ENCODE measurements around the gene TMEM14A. TPM values are rescaled to one million over a fixed set of nuclear protein-coding genes. Genes with fewer than 3 reads are reported as not detected.
"Not testable (repeated sequence)": the region's sequence is repeated elsewhere in the genome, so short reads cannot be mapped to it uniquely, and the experiment has no call there.

TMEM14A gene
- total RNA-seq, 2 donors from 2014 or later, result 16.5 to 27.1 TPM

GRCh38 chr6:52704060-52704459 lies 33.1 kb downstream of the TMEM14A start:
- no peak overlapping the region for H3K27ac ChIP-seq
- H3K4me1 ChIP-seq (ENCODE audit: control insufficient read depth in 1 of 2, low read depth in 2 of 2), result no peaks in the 10 kb centered on the region
- H3K36me3 ChIP-seq, result no peaks in the 10 kb centered on the region
- no peak overlapping the region for H3K4me3 ChIP-seq
- no peak for TF ChIP-seq CTCF (IDR thresholded peaks at IDR 0.05)
- no peaks in the 10 kb centered on the region for H3K27me3 ChIP-seq (replicated peaks; ENCODE audit: insufficient read depth)
- no peak for ATAC-seq (ENCODE audit: insufficient number of reproducible peaks, low FRiP score, low read depth)
- H3K9me3 ChIP-seq, result no peaks in the 10 kb centered on the region
- no peak for DNase-seq (ENCODE audit: low spot score)

GRCh38 chr6:52704781-52705502 lies 34.0 kb downstream of the TMEM14A start:
- not testable (repeated sequence) for H3K27ac ChIP-seq; H3K27me3 ChIP-seq (replicated peaks; ENCODE audit: insufficient read depth); H3K36me3 ChIP-seq; H3K9me3 ChIP-seq; DNase-seq (ENCODE audit: low spot score); H3K4me3 ChIP-seq; H3K4me1 ChIP-seq (ENCODE audit: control insufficient read depth in 1 of 2, low read depth in 2 of 2); ATAC-seq (ENCODE audit: insufficient number of reproducible peaks, low FRiP score, low read depth)

GRCh38 chr6:52706001-52706400 lies 35.1 kb downstream of the TMEM14A start:
- Histone ChIP-seq H3K4me1 (ENCODE audit: control insufficient read depth in 1 of 2, low read depth in 2 of 2) (no peaks in the 10 kb centered on the region), H3K27ac (no peak overlapping the region), H3K9me3 (no peaks in the 10 kb centered on the region), H3K4me3 (no peak overlapping the region), H3K36me3 (no peaks in the 10 kb centered on the region), H3K27me3 (replicated peaks; ENCODE audit: insufficient read depth) (no peaks in the 10 kb centered on the region)
- ATAC-seq (ENCODE audit: insufficient number of reproducible peaks, low FRiP score, low read depth) (no peak), DNase-seq (ENCODE audit: low spot score) (no peak)
- no peak for TF ChIP-seq CTCF (IDR thresholded peaks at IDR 0.05)

GRCh38 chr6:52707963-52708680 lies 37.2 kb downstream of the TMEM14A start:
- Histone ChIP-seq H3K36me3 (no peaks in the 10 kb centered on the region), H3K27me3 (replicated peaks; ENCODE audit: insufficient read depth) (no peaks in the 10 kb centered on the region), H3K9me3 (no peaks in the 10 kb centered on the region), H3K4me3 (no peak overlapping the region), H3K4me1 (ENCODE audit: control insufficient read depth in 1 of 2, low read depth in 2 of 2) (no peaks in the 10 kb centered on the region), H3K27ac (no peak overlapping the region)
- no peak for TF ChIP-seq CTCF (IDR thresholded peaks at IDR 0.05)
- DNase-seq (ENCODE audit: low spot score) (no peak), ATAC-seq (ENCODE audit: insufficient number of reproducible peaks, low FRiP score, low read depth) (no peak)

- Histone ChIP-seq H3K36me3 (no peaks in the 10 kb centered on the region), H3K27me3 (replicated peaks; ENCODE audit: insufficient read depth) (no peaks in the 10 kb centered on the region), H3K27ac (no peak overlapping the region), H3K9me3 (no peaks in the 10 kb centered on the region), H3K4me3 (no peak overlapping the region), H3K4me1 (ENCODE audit: control insufficient read depth in 1 of 2, low read depth in 2 of 2) (no peaks in the 10 kb centered on the region)
- ATAC-seq (ENCODE audit: insufficient number of reproducible peaks, low FRiP score, low read depth), result no peak
- DNase-seq (ENCODE audit: low spot score), result no peak
- TF ChIP-seq CTCF (IDR thresholded peaks at IDR 0.05), result no peak
Measured at GRCh38 chr6:52712136-52712535, 41.2 kb downstream of the TMEM14A start.

- H3K4me3 ChIP-seq; DNase-seq (ENCODE audit: low spot score); H3K4me1 ChIP-seq (ENCODE audit: control insufficient read depth in 1 of 2, low read depth in 2 of 2); ATAC-seq (ENCODE audit: insufficient number of reproducible peaks, low FRiP score, low read depth); H3K36me3 ChIP-seq; H3K27me3 ChIP-seq (replicated peaks; ENCODE audit: insufficient read depth); H3K9me3 ChIP-seq; H3K27ac ChIP-seq: not testable (repeated sequence)
Measured at GRCh38 chr6:52714761-52715160, 43.8 kb downstream of the TMEM14A start.

Measured in thoracic aorta (tissue), 2 donors.